Measurements from ENCODE around the gene KDM5B. TPM values are rescaled to one million over a fixed set of nuclear protein-coding genes. Genes with fewer than 3 reads are reported as not detected.

KDM5B gene
- total and polyA plus RNA-seq, 9 of the 15 experiments (the other 6 are each of a cell fraction or from before 2014, with no cell fraction given): 15.4 to 90.6 (median 57.1) TPM

GRCh38 chr1:202703191-202703590 is 105.0 kb downstream of the KDM5B start:
- no peak overlapping the region for H3K4me2 ChIP-seq (ENCODE audit: insufficient read depth, low read length)
- ATAC-seq (no peak), FAIRE-seq (no peak), DNase-seq (ENCODE audit: extremely low read depth in 1 of 4, low spot score in 3 of 4) (no peak)
- H3K9me3 ChIP-seq (replicated peaks; ENCODE audit: control insufficient read depth, insufficient read depth, low read depth, low read length): no peaks in the 10 kb centered on the region
- H3K27ac ChIP-seq (ENCODE audit: extremely low read depth, low read depth, low read length): no peak overlapping the region
- WGBS (ENCODE audit: insufficient coverage, low coverage, missing lambda C conversion rate): 0% methylated on average over 6 of the region's 6 CpGs
- no peaks in the 10 kb centered on the region for H3K4me1 ChIP-seq (replicated peaks in 1 of 2; ENCODE audit: control insufficient read depth in 2 of 2, insufficient read depth in 2 of 2, low read length in 2 of 2)
- in situ Hi-C loops (cut with MboI): loop anchor here (25.0 kb wide), 1 partner anchor 216 kb away; no protein-coding TSS in a partner anchor
- H3K4me3 ChIP-seq: no peak overlapping the region
- intact Hi-C loops (cut with micrococcal nuclease): no loop called here
- peaks cover 39 to 72% of the 10 kb centered on the region in 2 experiments for H3K27me3 ChIP-seq (ENCODE audit: control insufficient read depth in 2 of 2, insufficient read depth in 2 of 2, low read length in 2 of 2)
- no TSS peak for BruUV-seq (replicated peaks)
- TF ChIP-seq SREBF1 (IDR thresholded peaks at IDR 0.05; ENCODE audit: borderline replicate concordance, low read depth, low read length) (no peak), ZNF778 (CRISPR knock-in tag; IDR thresholded peaks at IDR 0.05) (no peak), ZFP36 (IDR thresholded peaks at IDR 0.05; ENCODE audit: low read depth, low read length, partially characterized antibody) (no peak), ELK3 (CRISPR knock-in tag; IDR thresholded peaks at IDR 0.05) (no peak), ELF1 (tag; IDR thresholded peaks at IDR 0.05) (no peak), HMBOX1 (IDR thresholded peaks at IDR 0.05) (no peak), WHSC1 (IDR thresholded peaks at IDR 0.05; ENCODE audit: low read length) (no peak), SAP30 (IDR thresholded peaks at IDR 0.05; ENCODE audit: borderline replicate concordance, insufficient read depth, low read depth, low read length, poor library complexity, severe bottlenecking) (no peak), GTF2B (IDR thresholded peaks at IDR 0.05; ENCODE audit: extremely low read depth, insufficient read length) (no peak), HMGN3 (IDR thresholded peaks at IDR 0.05; ENCODE audit: borderline replicate concordance, extremely low read depth, insufficient read length, low read depth, low read length) (no peak), ZNF282 (CRISPR knock-in tag; IDR thresholded peaks at IDR 0.05) (no peak), TAF9B (IDR thresholded peaks at IDR 0.05; ENCODE audit: partially characterized antibody) (no peak), CGGBP1 (CRISPR knock-in tag; IDR thresholded peaks at IDR 0.05) (no peak)
- TF ChIP-seq, protein P1, sequence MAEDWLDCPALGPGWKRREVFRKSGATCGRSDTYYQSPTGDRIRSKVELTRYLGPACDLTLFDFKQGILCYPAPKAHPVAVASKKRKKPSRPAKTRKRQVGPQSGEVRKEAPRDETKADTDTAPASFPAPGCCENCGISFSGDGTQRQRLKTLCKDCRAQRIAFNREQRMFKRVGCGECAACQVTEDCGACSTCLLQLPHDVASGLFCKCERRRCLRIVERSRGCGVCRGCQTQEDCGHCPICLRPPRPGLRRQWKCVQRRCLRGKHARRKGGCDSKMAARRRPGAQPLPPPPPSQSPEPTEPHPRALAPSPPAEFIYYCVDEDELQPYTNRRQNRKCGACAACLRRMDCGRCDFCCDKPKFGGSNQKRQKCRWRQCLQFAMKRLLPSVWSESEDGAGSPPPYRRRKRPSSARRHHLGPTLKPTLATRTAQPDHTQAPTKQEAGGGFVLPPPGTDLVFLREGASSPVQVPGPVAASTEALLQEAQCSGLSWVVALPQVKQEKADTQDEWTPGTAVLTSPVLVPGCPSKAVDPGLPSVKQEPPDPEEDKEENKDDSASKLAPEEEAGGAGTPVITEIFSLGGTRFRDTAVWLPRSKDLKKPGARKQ (CRISPR knock-in tag; IDR thresholded peaks at IDR 0.05): no peak
- no peaks in the 10 kb centered on the region for H3K36me3 ChIP-seq (ENCODE audit: control insufficient read depth, insufficient read depth, low read length)
- H3K9ac ChIP-seq (ENCODE audit: insufficient read depth in 1 of 2, low read depth in 2 of 2, low read length in 2 of 2): no peak overlapping the region
- no peaks in the 10 kb centered on the region for H3K9me1 ChIP-seq (ENCODE audit: control insufficient read depth, insufficient read depth, low read length)
- H4K20me1 ChIP-seq (replicated peaks; ENCODE audit: control insufficient read depth, insufficient read depth, low read length): peaks cover 7% of the 10 kb centered on the region
- no peaks in the 10 kb centered on the region for H3K79me2 ChIP-seq (ENCODE audit: control insufficient read depth, insufficient read depth, low read length)
- ChIA-PET POLR2A (interaction anchor here (0.5 kb wide), 1 partner anchor 863 kb away, joined by 3 read pairs; no protein-coding TSS in a partner anchor), CTCF (ENCODE audit: low intra/inter-chr PET ratio) (no interaction called here)
- H2AFZ ChIP-seq (ENCODE audit: low read depth, low read length): no peak overlapping the region

All from K562 (cell line).